ENCODE data around the gene EML4.
"Not testable (repeated sequence)": the region's sequence is repeated elsewhere in the genome, so short reads cannot be mapped to it uniquely, and the experiment has no call there.

The EML4 gene

GRCh38 chr2:42324949-42325348 is 155.8 kb downstream of the EML4 start:
- no peaks in the 10 kb centered on the region for H3K4me1 Mint-ChIP-seq
- ATAC-seq (ENCODE audit: low read depth) (no peak), DNase-seq (ENCODE audit: low spot score in 2 of 2) (no peak)
- H3K27ac Mint-ChIP-seq = no peak overlapping the region
- peaks cover 14% of the 10 kb centered on the region for H3K36me3 Mint-ChIP-seq
- no peaks in the 10 kb centered on the region for H3K9me3 Mint-ChIP-seq
- H3K4me3 Mint-ChIP-seq = no peak overlapping the region
- H3K27me3 Mint-ChIP-seq = no peaks in the 10 kb centered on the region

- DNase-seq (ENCODE audit: low spot score in 2 of 2) (no peak), ATAC-seq (ENCODE audit: low read depth) (no peak)
- Mint-ChIP-seq H3K27me3 (no peaks in the 10 kb centered on the region), H3K27ac (peak overlapping the region; percentile 45), H3K4me1 (no peaks in the 10 kb centered on the region), H3K9me3 (no peaks in the 10 kb centered on the region), H3K36me3 (peaks cover 16% of the 10 kb centered on the region), H3K4me3 (no peak overlapping the region)
These were observed 156.5 kb downstream of the EML4 start for GRCh38 chr2:42325609-42326008.

- no peak overlapping the region for H3K4me3 Mint-ChIP-seq
- no peaks in the 10 kb centered on the region for H3K9me3 Mint-ChIP-seq
- ATAC-seq (ENCODE audit: low read depth) (no peak), DNase-seq (ENCODE audit: low spot score in 2 of 2) (no peak)
- no peaks in the 10 kb centered on the region for H3K4me1 Mint-ChIP-seq
- H3K27ac Mint-ChIP-seq = peak overlapping the region; percentile 36
- H3K27me3 Mint-ChIP-seq = no peaks in the 10 kb centered on the region
- peaks cover 23% of the 10 kb centered on the region for H3K36me3 Mint-ChIP-seq
These were observed 158.0 kb downstream of the EML4 start for GRCh38 chr2:42327125-42327524.

- H3K36me3 Mint-ChIP-seq = peaks cover 31% of the 10 kb centered on the region
- no peak overlapping the region for H3K27ac Mint-ChIP-seq
- no peaks in the 10 kb centered on the region for H3K4me1 Mint-ChIP-seq
- no peak overlapping the region for H3K4me3 Mint-ChIP-seq
- no peak for ATAC-seq (ENCODE audit: low read depth)
- no peaks in the 10 kb centered on the region for H3K9me3 Mint-ChIP-seq
- H3K27me3 Mint-ChIP-seq = no peaks in the 10 kb centered on the region
- no peak for DNase-seq (ENCODE audit: low spot score in 2 of 2)
These were observed 159.1 kb downstream of the EML4 start for GRCh38 chr2:42328148-42328833.

GRCh38 chr2:42328923-42329322 is 159.8 kb downstream of the EML4 start:
- ATAC-seq (ENCODE audit: low read depth) = no peak

GRCh38 chr2:42329736-42330135 is 160.6 kb downstream of the EML4 start:
- DNase-seq (ENCODE audit: low spot score in 2 of 2) (no peak), ATAC-seq (ENCODE audit: low read depth) (no peak)
- H3K4me3 Mint-ChIP-seq = no peak overlapping the region
- H3K27ac Mint-ChIP-seq = no peak overlapping the region
- peaks cover 37% of the 10 kb centered on the region for H3K36me3 Mint-ChIP-seq
- H3K9me3 Mint-ChIP-seq = no peaks in the 10 kb centered on the region
- no peaks in the 10 kb centered on the region for H3K4me1 Mint-ChIP-seq
- H3K27me3 Mint-ChIP-seq = no peaks in the 10 kb centered on the region

More at GRCh38 chr2:42328923-42329322, 159.8 kb downstream of the EML4 start:
- H3K4me3 Mint-ChIP-seq = no peak overlapping the region
- H3K27ac Mint-ChIP-seq = no peak overlapping the region
- no peaks in the 10 kb centered on the region for H3K9me3 Mint-ChIP-seq
- no peaks in the 10 kb centered on the region for H3K4me1 Mint-ChIP-seq
- peaks cover 36% of the 10 kb centered on the region for H3K36me3 Mint-ChIP-seq
- H3K27me3 Mint-ChIP-seq = no peaks in the 10 kb centered on the region
- DNase-seq (ENCODE audit: low spot score in 2 of 2) = no peak

- Mint-ChIP-seq H3K27me3 (no peaks in the 10 kb centered on the region), H3K36me3 (peaks cover 40% of the 10 kb centered on the region), H3K27ac (no peak overlapping the region), H3K9me3 (no peaks in the 10 kb centered on the region), H3K4me3 (no peak overlapping the region), H3K4me1 (peaks cover 2% of the 10 kb centered on the region)
- ATAC-seq (ENCODE audit: low read depth) (no peak), DNase-seq (ENCODE audit: low spot score in 2 of 2) (no peak)
These were observed 162.6 kb downstream of the EML4 start for GRCh38 chr2:42331569-42332284.

- Mint-ChIP-seq H3K27ac (peak overlapping the region; percentile 65), H3K27me3 (no peaks in the 10 kb centered on the region), H3K36me3 (peaks cover 44% of the 10 kb centered on the region), H3K4me3 (no peak overlapping the region), H3K9me3 (peaks cover 1% of the 10 kb centered on the region), H3K4me1 (peaks cover 2% of the 10 kb centered on the region)
- ATAC-seq (ENCODE audit: low read depth) (no peak), DNase-seq (ENCODE audit: low spot score in 2 of 2) (no peak)
These were observed 163.4 kb downstream of the EML4 start for GRCh38 chr2:42332575-42332974.

GRCh38 chr2:42333579-42333978 is 164.4 kb downstream of the EML4 start:
- Mint-ChIP-seq H3K4me1 (peaks cover 2% of the 10 kb centered on the region), H3K27ac (peak overlapping the region; percentile 65), H3K36me3 (peaks cover 53% of the 10 kb centered on the region), H3K4me3 (no peak overlapping the region), H3K27me3 (no peaks in the 10 kb centered on the region), H3K9me3 (peaks cover 1% of the 10 kb centered on the region)
- ATAC-seq (ENCODE audit: low read depth) (no peak), DNase-seq (ENCODE audit: low spot score in 2 of 2) (no peak)

- H3K36me3 Mint-ChIP-seq = peaks cover 55% of the 10 kb centered on the region
- no peak overlapping the region for H3K4me3 Mint-ChIP-seq
- H3K9me3 Mint-ChIP-seq = peaks cover 1% of the 10 kb centered on the region
- ATAC-seq (ENCODE audit: low read depth) = no peak
- no peaks in the 10 kb centered on the region for H3K27me3 Mint-ChIP-seq
- no peak overlapping the region for H3K27ac Mint-ChIP-seq
- no peak for DNase-seq (ENCODE audit: low spot score in 2 of 2)
- H3K4me1 Mint-ChIP-seq = peaks cover 2% of the 10 kb centered on the region
These were observed 165.1 kb downstream of the EML4 start for GRCh38 chr2:42334220-42334619.

- not testable (repeated sequence) for ATAC-seq (ENCODE audit: low read depth); H3K27ac Mint-ChIP-seq; H3K4me1 Mint-ChIP-seq; H3K9me3 Mint-ChIP-seq; DNase-seq (ENCODE audit: low spot score in 2 of 2); H3K27me3 Mint-ChIP-seq; H3K4me3 Mint-ChIP-seq
- H3K36me3 Mint-ChIP-seq = peaks cover 52% of the 10 kb centered on the region
These were observed 165.7 kb downstream of the EML4 start for GRCh38 chr2:42334865-42335264.

- Mint-ChIP-seq H3K4me1 (peaks cover 7% of the 10 kb centered on the region), H3K27ac (peak overlapping the region; percentile 82), H3K4me3 (no peak overlapping the region), H3K9me3 (peaks cover 3% of the 10 kb centered on the region), H3K27me3 (no peaks in the 10 kb centered on the region), H3K36me3 (peaks cover 56% of the 10 kb centered on the region)
- DNase-seq (ENCODE audit: low spot score in 2 of 2) = no peak
- no peak for ATAC-seq (ENCODE audit: low read depth)
These were observed 166.5 kb downstream of the EML4 start for GRCh38 chr2:42335514-42336104.

- Mint-ChIP-seq H3K4me1 (peaks cover 8% of the 10 kb centered on the region), H3K27ac (peak overlapping the region; percentile 82), H3K4me3 (no peak overlapping the region), H3K27me3 (no peaks in the 10 kb centered on the region), H3K36me3 (peaks cover 55% of the 10 kb centered on the region), H3K9me3 (peaks cover 3% of the 10 kb centered on the region)
- ATAC-seq (ENCODE audit: low read depth) (no peak), DNase-seq (ENCODE audit: low spot score in 2 of 2) (no peak)
These were observed 167.3 kb downstream of the EML4 start for GRCh38 chr2:42336361-42336965.

GRCh38 chr2:42337356-42337820 is 168.2 kb downstream of the EML4 start:
- H3K4me3 Mint-ChIP-seq = no peak overlapping the region
- H3K27me3 Mint-ChIP-seq = no peaks in the 10 kb centered on the region
- peak overlapping the region; percentile 36 for H3K27ac Mint-ChIP-seq
- H3K36me3 Mint-ChIP-seq = peaks cover 46% of the 10 kb centered on the region
- no peak for ATAC-seq (ENCODE audit: low read depth)
- peaks cover 11% of the 10 kb centered on the region for H3K4me1 Mint-ChIP-seq
- peaks cover 3% of the 10 kb centered on the region for H3K9me3 Mint-ChIP-seq
- DNase-seq (ENCODE audit: low spot score in 2 of 2) = no peak
